HEK293T (cell line): Measurements from ENCODE around the gene HOXA5.
A peak's percentile ranks its signal among the peaks of the same experiment; 100 is the strongest.

Experiments used
- CTCF ChIA-PET: fragments of 350-600 bp; formaldehyde crosslinking; extraction: SDS; loops from one replicate; lab custom pipeline; 2021; ENCODE audit warnings: antibody characterized with exemption, inconsistent platforms; lab: Yijun Ruan, JAX
- POLR2A ChIA-PET: fragments of 350-600 bp; formaldehyde crosslinking; extraction: SDS; loops from one replicate; lab custom pipeline; 2020; ENCODE audit warnings: antibody characterized with exemption, inconsistent platforms; lab: Yijun Ruan, JAX
- DNase-seq: peaks from one replicate; pipeline ENCODE4 v3.0.0; 2012; ENCODE audit warnings: mixed read lengths; ENCODE audit errors: extremely low spot score
- ARNT ChIP-seq: fragments of 450-650 bp; IDR thresholded peaks from 2 replicates; pipeline ENCODE4 v1.6.1; 2017; ENCODE audit warnings: mild to moderate bottlenecking
- BHLHE40 ChIP-seq: fragments of 450-650 bp; IDR thresholded peaks from 2 replicates; pipeline ENCODE4 v1.6.1; 2016; ENCODE audit warnings: mild to moderate bottlenecking, moderate library complexity, borderline replicate concordance
- CTBP1 ChIP-seq: fragments of 450-650 bp; IDR thresholded peaks from 2 replicates; pipeline ENCODE4 v1.6.1; 2016; ENCODE audit warnings: borderline replicate concordance
- ELF4 ChIP-seq: fragments of 450-650 bp; IDR thresholded peaks from 2 replicates; pipeline ENCODE4 v1.6.1; 2017; ENCODE audit warnings: antibody characterized with exemption
- FOXK2 ChIP-seq: fragments of 450-650 bp; IDR thresholded peaks from 2 replicates; pipeline ENCODE4 v1.6.1; 2016; ENCODE audit warnings: mild to moderate bottlenecking
- FOXM1 ChIP-seq: fragments of 450-650 bp; IDR thresholded peaks from 2 replicates; pipeline ENCODE4 v1.6.1; 2017; ENCODE audit warnings: mild to moderate bottlenecking, borderline replicate concordance
- HDGF ChIP-seq: fragments of 450-650 bp; IDR thresholded peaks from 2 replicates; pipeline ENCODE4 v1.6.1; 2017; ENCODE audit warnings: antibody characterized with exemption, borderline replicate concordance
- L3MBTL2 ChIP-seq: fragments of 450-650 bp; conservative IDR thresholded peaks from 2 replicates; pipeline ENCODE4 v1.6.1; 2016; ENCODE audit warnings: mild to moderate bottlenecking
- LEF1 ChIP-seq: fragments of 450-650 bp; IDR thresholded peaks from 2 replicates; pipeline ENCODE4 v1.6.1; 2017; ENCODE audit warnings: mild to moderate bottlenecking, borderline replicate concordance
- NFRKB ChIP-seq: fragments of 450-650 bp; IDR thresholded peaks from 2 replicates; pipeline ENCODE4 v1.6.1; 2016; ENCODE audit warnings: mild to moderate bottlenecking, moderate library complexity
- SP1 ChIP-seq: fragments of 450-650 bp; IDR thresholded peaks from 2 replicates; pipeline ENCODE4 v1.6.1; 2017
- SUZ12 ChIP-seq: fragments of 450-650 bp; IDR thresholded peaks from 2 replicates; pipeline ENCODE4 v1.6.1; 2016; ENCODE audit warnings: mild to moderate bottlenecking
- TARDBP ChIP-seq: fragments of 450-650 bp; IDR thresholded peaks from 2 replicates; pipeline ENCODE4 v1.6.1; 2016
- ZNF384 ChIP-seq: fragments of 450-650 bp; IDR thresholded peaks from 2 replicates; pipeline ENCODE4 v1.6.1; 2016
- TF ChIP-seq, protein P1 (sequence below): fragments of 450-650 bp; IDR thresholded peaks from 2 replicates; pipeline ENCODE4 v1.6.1; 2016

Gene HOXA5

DNA sequence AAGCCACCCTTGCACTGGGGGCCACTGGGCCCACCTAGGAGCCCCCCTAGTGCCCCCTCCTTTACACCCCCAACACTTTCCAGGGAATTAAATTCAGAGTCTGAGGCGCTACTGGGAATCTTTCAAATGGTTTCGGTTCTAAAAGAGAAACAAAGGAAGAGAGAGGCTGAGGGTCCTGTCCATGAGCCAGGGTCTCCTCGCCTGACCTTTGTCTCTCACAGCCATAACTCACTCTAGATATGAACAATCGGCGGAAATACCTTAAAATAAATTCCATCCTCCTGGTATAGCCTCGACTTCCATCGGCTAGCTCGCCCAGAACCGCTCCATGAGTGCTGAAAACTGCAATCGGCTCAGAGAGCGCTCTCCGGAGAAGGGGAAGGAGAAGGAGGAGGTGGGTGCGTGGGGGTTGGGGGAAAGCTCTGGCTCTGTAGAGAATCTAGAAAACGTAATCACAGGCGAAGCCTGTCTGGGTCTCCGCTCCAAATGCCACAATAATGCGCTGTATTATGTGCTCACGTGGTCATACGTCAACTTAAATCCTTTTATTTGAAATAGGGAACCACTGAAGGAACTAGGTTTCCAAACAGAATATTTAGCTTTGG lies 25.5 kb downstream of the HOXA5 start:
- ChIA-PET CTCF (no interaction called here), POLR2A (interaction anchor here (0.7 to 8.7 kb wide), 3 partner anchors 12 to 22 kb away, joined by 3 to 103 read pairs (median 9); partner anchors contain the start of genes HOXA1 and HOXA4)
- no peak for DNase-seq
- TF ChIP-seq ELF4 (no peak), SUZ12 (no peak), FOXK2 (no peak), CTBP1 (no peak), TARDBP (no peak), NFRKB (no peak), ARNT (no peak), ZNF384 (no peak), HDGF (no peak), L3MBTL2 (no peak), SP1 (no peak), FOXM1 (no peak)

DNA sequence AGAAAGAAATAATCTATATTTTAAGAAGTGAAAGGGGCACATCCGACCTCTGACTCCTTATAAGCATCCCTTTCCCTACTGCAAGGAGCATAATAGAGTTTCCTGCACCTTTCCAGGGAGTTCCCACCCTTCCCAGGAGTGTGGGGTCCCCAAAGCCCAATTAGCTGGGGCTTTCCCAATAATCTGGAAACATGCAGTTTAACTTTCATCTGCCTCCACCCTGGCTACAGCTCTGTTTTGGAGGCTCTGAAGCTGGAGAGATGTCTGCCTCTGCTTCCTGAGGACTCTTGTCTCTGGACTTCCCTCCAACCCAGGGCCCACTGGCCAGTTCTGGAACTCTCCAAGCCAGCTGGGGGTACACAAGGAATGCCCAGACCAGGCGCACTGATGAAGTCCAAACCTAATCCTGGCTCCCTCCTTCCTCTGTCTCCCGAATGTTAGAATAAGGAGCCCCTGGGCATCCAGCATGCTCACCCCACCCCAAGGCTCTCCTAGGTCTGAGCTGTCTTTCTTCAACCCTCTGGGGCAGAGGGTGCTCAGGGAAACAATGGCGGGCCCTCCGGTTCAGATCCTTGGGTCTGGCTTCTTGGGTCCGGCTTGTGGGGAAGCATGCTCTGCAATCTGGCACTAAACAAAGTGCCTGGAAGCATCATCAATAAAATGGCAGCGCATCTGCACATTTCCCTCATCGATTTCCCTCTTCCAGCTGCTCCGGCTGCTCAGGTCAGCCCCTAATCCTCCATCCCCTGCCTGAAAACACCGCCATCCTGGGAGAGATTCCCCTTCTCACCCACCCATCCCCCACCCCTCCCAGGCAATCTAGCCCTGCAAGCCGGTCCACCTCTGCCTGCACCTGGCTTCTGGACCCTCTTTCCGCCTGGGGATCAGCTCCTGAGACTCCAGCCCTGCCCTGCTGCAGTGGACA lies 26.3 kb downstream of the HOXA5 start:
- TF ChIP-seq NFRKB: no peak
- TF ChIP-seq HDGF: no peak
- no peak for TF ChIP-seq TARDBP
- no peak for TF ChIP-seq L3MBTL2
- no peak for TF ChIP-seq BHLHE40
- no peak for TF ChIP-seq FOXM1
- TF ChIP-seq SUZ12: no peak
- no peak for TF ChIP-seq FOXK2
- TF ChIP-seq CTBP1: no peak
- ChIA-PET POLR2A (interaction anchor here (0.7 to 8.7 kb wide), 10 partner anchors 13 to 40 kb away, joined by 3 to 103 read pairs (median 4); partner anchors contain the start of genes HOXA3, HOXA4 and HOXA6), CTCF (interaction anchor here (0.7 kb wide), 1 partner anchor 44 kb away, joined by 3 read pairs; no protein-coding TSS in a partner anchor)
- DNase-seq: no peak

DNA sequence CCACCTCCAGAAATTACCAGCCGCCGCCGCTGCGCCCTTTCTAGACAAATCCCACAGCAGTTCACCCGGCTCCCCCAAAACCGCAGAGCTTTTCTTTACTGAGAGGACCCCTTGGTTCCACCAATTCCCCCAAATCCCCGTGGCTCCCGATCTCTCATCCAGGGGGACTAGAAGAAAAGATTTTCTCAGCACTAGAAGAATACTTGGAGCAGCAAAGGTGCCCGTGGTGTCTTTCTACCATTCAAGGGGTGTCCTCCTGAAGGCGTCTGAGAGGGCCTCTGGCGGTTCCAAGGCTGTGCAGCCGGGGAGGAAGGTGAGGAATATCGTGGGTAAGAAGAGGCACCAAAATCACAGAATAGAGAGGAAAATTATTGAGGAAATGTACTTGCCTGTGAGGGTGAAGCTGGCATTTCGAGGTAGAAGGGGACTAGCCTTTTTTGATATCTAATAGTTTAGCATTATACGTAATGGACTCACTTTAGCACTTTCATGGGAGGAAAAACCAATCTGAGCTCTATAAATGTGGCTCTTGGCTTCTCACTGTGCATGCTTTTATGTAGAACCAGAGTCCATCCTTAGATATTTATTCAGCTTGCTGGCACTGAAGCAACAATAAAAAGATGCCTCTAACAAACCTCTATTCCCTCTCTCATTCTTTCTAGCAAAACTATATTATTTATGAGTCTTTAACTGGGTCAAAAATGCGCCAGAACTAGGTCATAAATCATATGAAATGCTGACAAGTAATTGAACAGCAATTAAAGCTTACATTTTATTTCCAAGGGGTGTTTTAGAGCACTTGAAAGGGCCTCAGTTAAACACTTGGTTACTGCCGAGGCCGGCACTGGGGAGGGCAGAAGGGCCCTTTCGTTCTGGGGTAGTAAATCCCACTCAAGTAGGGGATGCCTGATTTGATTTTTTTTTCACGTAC lies 27.2 kb downstream of the HOXA5 start:
- no peak for DNase-seq
- CTCF ChIA-PET: interaction anchor here (0.7 to 1.3 kb wide), 2 partner anchors 45 to 63 kb away, joined by 3 to 4 read pairs; no protein-coding TSS in a partner anchor
- POLR2A ChIA-PET: interaction anchor here (0.6 to 8.7 kb wide), 15 partner anchors 10 to 252 kb away, joined by 3 to 103 read pairs (median 4); partner anchors contain the start of genes HOXA1, HOXA11, HOXA3 and HOXA4
- TF ChIP-seq LEF1 (no peak), HDGF (no peak), SP1 (no peak), CTBP1 (peak; percentile 77; the same call in 1 of the 2 replicates), TARDBP (no peak), ELF4 (no peak), ZNF384 (no peak), BHLHE40 (no peak), NFRKB (no peak), FOXM1 (no peak)
- TF ChIP-seq, protein P1, sequence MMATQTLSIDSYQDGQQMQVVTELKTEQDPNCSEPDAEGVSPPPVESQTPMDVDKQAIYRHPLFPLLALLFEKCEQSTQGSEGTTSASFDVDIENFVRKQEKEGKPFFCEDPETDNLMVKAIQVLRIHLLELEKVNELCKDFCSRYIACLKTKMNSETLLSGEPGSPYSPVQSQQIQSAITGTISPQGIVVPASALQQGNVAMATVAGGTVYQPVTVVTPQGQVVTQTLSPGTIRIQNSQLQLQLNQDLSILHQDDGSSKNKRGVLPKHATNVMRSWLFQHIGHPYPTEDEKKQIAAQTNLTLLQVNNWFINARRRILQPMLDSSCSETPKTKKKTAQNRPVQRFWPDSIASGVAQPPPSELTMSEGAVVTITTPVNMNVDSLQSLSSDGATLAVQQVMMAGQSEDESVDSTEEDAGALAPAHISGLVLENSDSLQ: peak; percentile 97

DNA sequence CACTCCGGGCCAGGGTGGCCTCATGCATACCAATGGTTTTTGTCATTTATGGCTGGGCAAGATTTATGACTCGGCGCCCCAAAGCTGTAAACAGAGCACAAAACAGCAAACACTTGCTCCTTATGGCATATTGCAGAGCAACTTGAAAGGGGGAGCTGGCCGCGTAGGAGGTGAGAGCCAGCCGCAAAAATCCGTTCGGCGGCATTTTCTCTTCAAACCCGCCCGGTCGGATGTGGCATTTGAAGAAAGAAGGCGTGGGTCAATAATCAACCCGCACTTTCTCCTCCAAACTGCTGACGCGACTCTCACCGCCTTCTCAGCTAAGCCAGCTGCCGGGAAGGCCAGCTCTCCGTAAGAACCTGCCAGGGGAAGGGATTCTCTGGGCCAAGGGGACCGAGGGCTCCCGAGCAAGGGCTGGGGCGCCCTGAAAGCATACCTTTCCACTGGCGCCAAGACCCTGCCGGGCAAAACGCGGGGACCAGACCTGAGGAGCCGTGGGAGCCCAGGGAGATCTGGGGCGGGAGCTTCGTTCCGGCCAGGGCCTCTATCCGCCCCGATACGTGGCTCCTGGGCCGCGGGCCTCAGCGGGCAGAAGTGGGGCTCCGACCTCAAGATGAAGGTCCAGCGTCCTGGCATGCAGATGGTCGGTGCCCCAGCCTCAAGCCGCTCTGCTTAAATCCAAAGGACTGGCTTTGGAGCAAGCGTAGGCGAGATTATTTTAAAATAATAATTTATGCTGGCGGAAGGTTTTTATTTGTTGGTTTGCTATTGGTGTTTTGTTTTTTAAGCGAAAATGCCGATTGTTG lies 28.1 kb downstream of the HOXA5 start:
- DNase-seq: no peak
- CTCF ChIA-PET: interaction anchor here (1.3 to 1.4 kb wide), 2 partner anchors 64 to 262 kb away, joined by 4 to 6 read pairs; no protein-coding TSS in a partner anchor
- TF ChIP-seq, protein P1: peak; percentile 90
- peak; percentile 70; the same call in 1 of the 2 replicates for TF ChIP-seq HDGF
- TF ChIP-seq FOXK2: no peak
- peak; percentile 76; the same call in 1 of the 2 replicates for TF ChIP-seq CTBP1
- POLR2A ChIA-PET: interaction anchor here (0.7 to 8.7 kb wide), 21 partner anchors 9 to 258 kb away, joined by 3 to 103 read pairs (median 4); partner anchors contain the start of genes HOXA1, HOXA10, HOXA11 and HOXA3

DNA sequence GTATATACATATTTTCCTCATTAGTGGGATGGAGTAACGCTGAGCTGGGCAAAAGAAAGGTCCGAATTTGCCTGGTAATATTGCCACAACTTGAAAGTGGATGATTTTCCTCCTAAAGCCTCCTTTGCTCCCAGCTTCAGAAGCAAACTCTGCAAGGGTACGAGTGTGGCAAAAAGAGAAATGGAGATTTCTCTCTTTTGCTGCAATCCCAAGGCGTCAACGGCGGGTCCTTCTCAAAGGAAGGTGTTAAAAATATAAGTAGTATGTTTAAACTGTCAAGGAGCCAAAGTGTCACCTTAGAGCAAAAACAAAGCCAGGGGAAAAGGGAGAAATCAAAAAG lies 28.6 kb downstream of the HOXA5 start:
- TF ChIP-seq NFRKB: no peak
- ChIA-PET CTCF (interaction anchor here (0.6 to 1.4 kb wide), 2 partner anchors 261 to 915 kb away, joined by 3 to 6 read pairs; no protein-coding TSS in a partner anchor), POLR2A (interaction anchor here (0.7 to 8.7 kb wide), 22 partner anchors 10 to 716 kb away, joined by 3 to 103 read pairs (median 4); partner anchors contain the start of genes HOXA1, HOXA10, HOXA11 and HOXA3)
- DNase-seq: no peak
